Smooth muscle cell (in vitro differentiated cells): ENCODE measurements around the gene SLC35F4. TPM values are rescaled to one million over a fixed set of nuclear protein-coding genes. Genes with fewer than 3 reads are reported as not detected.

Source experiments
- DNase-seq: peaks from one replicate; lab custom pipeline; 2025; ENCODE audit not compliant: unreplicated experiment; lab: John Stamatoyannopoulos, UW
- H2AFZ ChIP-seq: fragments of 200-600 bp; sonication (generic); 2 replicates; pipeline ENCODE4 v1.6.0; 2016; ENCODE audit warnings: antibody characterized with exemption, low read depth, mild to moderate bottlenecking
- H3F3A ChIP-seq: fragments of 200-600 bp; sonication (generic); 2 replicates; pipeline ENCODE4 v1.6.0; 2017; ENCODE audit warnings: antibody characterized with exemption, low read depth
- H3K27ac ChIP-seq: fragments of 200-600 bp; sonication (generic); 2 replicates; pipeline ENCODE4 v1.5.1; 2016; ENCODE audit warnings: low read depth, mild to moderate bottlenecking
- H3K27me3 ChIP-seq: fragments of 200-600 bp; sonication (generic); 2 replicates; pipeline ENCODE4 v1.6.1; 2016; ENCODE audit warnings: low read depth, mild to moderate bottlenecking
- H3K36me3 ChIP-seq: fragments of 200-600 bp; sonication (generic); 2 replicates; pipeline ENCODE4 v1.5.1; 2016; ENCODE audit warnings: low read depth
- H3K4me1 ChIP-seq: fragments of 200-600 bp; sonication (generic); 2 replicates; pipeline ENCODE4 v1.5.1; 2016; ENCODE audit warnings: low read depth
- H3K4me2 ChIP-seq: fragments of 200-600 bp; sonication (generic); 2 replicates; pipeline ENCODE4 v1.6.0; 2016; ENCODE audit warnings: mild to moderate bottlenecking
- H3K4me3 ChIP-seq: fragments of 200-600 bp; sonication (generic); 2 replicates; pipeline ENCODE4 v1.5.1; 2016; ENCODE audit warnings: mild to moderate bottlenecking
- H3K79me2 ChIP-seq: fragments of 200-600 bp; sonication (generic); 2 replicates; pipeline ENCODE4 v1.6.0; 2016; ENCODE audit warnings: low read depth, mild to moderate bottlenecking
- H3K9ac ChIP-seq: fragments of 200-600 bp; sonication (generic); 2 replicates; pipeline ENCODE4 v1.6.0; 2016; ENCODE audit warnings: low read depth
- H3K9me3 ChIP-seq: fragments of 200-600 bp; sonication (generic); replicated peaks from 2 replicates; pipeline ENCODE4 v1.5.1; 2016; ENCODE audit warnings: low read depth
- H4K20me1 ChIP-seq: fragments of 200-600 bp; sonication (generic); 2 replicates; pipeline ENCODE4 v1.6.0; 2016; ENCODE audit warnings: low read depth
- CTCF ChIP-seq: fragments of 200-600 bp; sonication (generic); IDR thresholded peaks from 2 replicates; pipeline ENCODE4 v1.5.1; 2017; ENCODE audit warnings: borderline replicate concordance, mild to moderate bottlenecking, antibody characterized with exemption; ENCODE audit not compliant: insufficient read depth, poor library complexity, severe bottlenecking
- WGBS: methylation state at CpG from one replicate; pipeline ENCODE4 v1.1.7; 2016; ENCODE audit warnings: low lambda C conversion rate; 5-methylcytosine and 5-hydroxymethylcytosine counted together
- polyA plus RNA-seq: library from polyadenylated mRNA; unstranded; fragments of >200 nt; fragmentation: Nextera tagmentation; extraction: Ambion mirVana; gene quantifications from 2 replicates; pipeline ENCODE4 v1.2.1, GENCODE V29; 2016
- total RNA-seq: library from RNA; depleted of rRNA; stranded (reverse); fragments of >200 nt; gene quantifications from 2 replicates; pipeline ENCODE4 v1.2.3, GENCODE V29; 2014

The SLC35F4 gene
- total and polyA plus RNA-seq, 2 experiments from 2014 or later = not detected

- Histone ChIP-seq H3K4me3 (no peak overlapping the region), H2AFZ (no peak overlapping the region), H3K27me3 (no peaks in the 10 kb centered on the region), H3F3A (no peaks in the 10 kb centered on the region), H3K4me2 (no peak overlapping the region), H3K4me1 (peaks cover 30% of the 10 kb centered on the region), H3K27ac (no peak overlapping the region), H3K9me3 (no peaks in the 10 kb centered on the region), H4K20me1 (no peaks in the 10 kb centered on the region), H3K79me2 (no peaks in the 10 kb centered on the region), H3K36me3 (no peaks in the 10 kb centered on the region), H3K9ac (no peak overlapping the region)
- 77% methylated on average over 4 of the region's 4 CpGs for WGBS
- no peak for TF ChIP-seq CTCF
- no peak for DNase-seq
Measured at GRCh38 chr14:57686304-57686703, 179.6 kb downstream of the SLC35F4 start.

- TF ChIP-seq CTCF = no peak
- no peak overlapping the region for H3K9ac ChIP-seq
- WGBS = 98% methylated on average over 3 of the region's 3 CpGs
Measured at GRCh38 chr14:57671021-57671420, 194.9 kb downstream of the SLC35F4 start.

GRCh38 chr14:57660208-57660607 is 205.7 kb downstream of the SLC35F4 start:
- no peak for TF ChIP-seq CTCF
- Histone ChIP-seq H3K79me2 (no peaks in the 10 kb centered on the region), H3K36me3 (no peaks in the 10 kb centered on the region), H4K20me1 (no peaks in the 10 kb centered on the region), H3K27me3 (no peaks in the 10 kb centered on the region), H2AFZ (no peak overlapping the region), H3K27ac (no peak overlapping the region), H3K9me3 (no peaks in the 10 kb centered on the region), H3K4me1 (no peaks in the 10 kb centered on the region), H3F3A (no peaks in the 10 kb centered on the region), H3K9ac (no peak overlapping the region), H3K4me3 (no peak overlapping the region), H3K4me2 (no peak overlapping the region)
- 79% methylated on average over 2 of the region's 2 CpGs for WGBS
- DNase-seq = no peak

More at GRCh38 chr14:57671021-57671420, 194.9 kb downstream of the SLC35F4 start:
- H3K4me3 ChIP-seq = no peak overlapping the region
- H2AFZ ChIP-seq = no peak overlapping the region
- H3K9me3 ChIP-seq = no peaks in the 10 kb centered on the region
- H3F3A ChIP-seq = no peaks in the 10 kb centered on the region
- H4K20me1 ChIP-seq = no peaks in the 10 kb centered on the region
- H3K27ac ChIP-seq = no peak overlapping the region
- H3K79me2 ChIP-seq = no peaks in the 10 kb centered on the region
- no peaks in the 10 kb centered on the region for H3K36me3 ChIP-seq
- no peak for DNase-seq
- no peaks in the 10 kb centered on the region for H3K27me3 ChIP-seq
- H3K4me2 ChIP-seq = no peak overlapping the region
- H3K4me1 ChIP-seq = peaks cover 8% of the 10 kb centered on the region

- no peak for DNase-seq
- no peak overlapping the region for H2AFZ ChIP-seq
- H3K4me1 ChIP-seq = no peaks in the 10 kb centered on the region
- no peak overlapping the region for H3K4me3 ChIP-seq
- H3K4me2 ChIP-seq = no peak overlapping the region
- H3K79me2 ChIP-seq = no peaks in the 10 kb centered on the region
- H3K36me3 ChIP-seq = no peaks in the 10 kb centered on the region
- no peak overlapping the region for H3K9ac ChIP-seq
- no peaks in the 10 kb centered on the region for H4K20me1 ChIP-seq
- TF ChIP-seq CTCF = no peak
- no peaks in the 10 kb centered on the region for H3F3A ChIP-seq
- H3K9me3 ChIP-seq = no peaks in the 10 kb centered on the region
- no peaks in the 10 kb centered on the region for H3K27me3 ChIP-seq
- H3K27ac ChIP-seq = no peak overlapping the region
- WGBS = 88% methylated on average over 1 of the region's 1 CpG
Measured at GRCh38 chr14:57659052-57659451, 206.8 kb downstream of the SLC35F4 start.
